Measurements from ENCODE around the gene ATXN1.

ATXN1 gene

DNA sequence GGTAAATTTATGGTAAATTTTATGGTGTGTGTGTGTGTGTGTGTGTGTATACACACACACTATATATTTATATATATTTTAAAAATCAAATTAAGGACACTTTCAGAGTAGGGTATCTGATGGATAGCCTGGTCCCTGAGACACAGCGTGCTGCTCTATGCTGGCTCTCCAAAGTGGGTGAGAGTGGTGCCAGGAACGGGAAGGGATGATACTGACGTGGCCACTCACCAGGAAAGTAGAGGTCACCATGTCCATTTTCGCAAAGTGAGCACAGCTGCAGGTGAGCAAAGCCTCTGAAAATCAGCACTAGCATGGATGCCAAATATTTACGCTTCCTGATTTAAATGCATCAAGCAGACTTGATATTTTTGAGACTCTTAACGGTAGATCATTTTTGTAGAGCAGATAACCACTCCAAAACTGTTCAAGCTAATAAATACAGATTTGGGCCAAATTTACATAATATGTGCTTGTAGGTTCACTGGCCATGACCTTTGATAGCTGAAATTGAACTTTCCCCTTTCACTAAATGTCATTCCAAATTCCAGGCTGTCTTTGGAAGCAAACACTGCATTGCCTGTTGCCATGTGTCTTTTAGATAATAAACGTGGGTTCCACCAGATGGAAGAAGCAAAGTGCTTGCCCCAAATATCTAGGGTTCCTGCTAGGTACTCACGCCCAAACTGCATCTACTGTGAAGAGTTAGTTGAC lies 116.6 kb downstream of the ATXN1 start:
- TF ChIP-seq CTBP1 (IDR thresholded peaks at IDR 0.05; ENCODE audit: borderline replicate concordance) (no peak), ARNT (IDR thresholded peaks at IDR 0.05) (no peak)
- ChIA-PET POLR2A (no interaction called here), CTCF (no interaction called here)
- no peak for DNase-seq (ENCODE audit: extremely low spot score)

DNA sequence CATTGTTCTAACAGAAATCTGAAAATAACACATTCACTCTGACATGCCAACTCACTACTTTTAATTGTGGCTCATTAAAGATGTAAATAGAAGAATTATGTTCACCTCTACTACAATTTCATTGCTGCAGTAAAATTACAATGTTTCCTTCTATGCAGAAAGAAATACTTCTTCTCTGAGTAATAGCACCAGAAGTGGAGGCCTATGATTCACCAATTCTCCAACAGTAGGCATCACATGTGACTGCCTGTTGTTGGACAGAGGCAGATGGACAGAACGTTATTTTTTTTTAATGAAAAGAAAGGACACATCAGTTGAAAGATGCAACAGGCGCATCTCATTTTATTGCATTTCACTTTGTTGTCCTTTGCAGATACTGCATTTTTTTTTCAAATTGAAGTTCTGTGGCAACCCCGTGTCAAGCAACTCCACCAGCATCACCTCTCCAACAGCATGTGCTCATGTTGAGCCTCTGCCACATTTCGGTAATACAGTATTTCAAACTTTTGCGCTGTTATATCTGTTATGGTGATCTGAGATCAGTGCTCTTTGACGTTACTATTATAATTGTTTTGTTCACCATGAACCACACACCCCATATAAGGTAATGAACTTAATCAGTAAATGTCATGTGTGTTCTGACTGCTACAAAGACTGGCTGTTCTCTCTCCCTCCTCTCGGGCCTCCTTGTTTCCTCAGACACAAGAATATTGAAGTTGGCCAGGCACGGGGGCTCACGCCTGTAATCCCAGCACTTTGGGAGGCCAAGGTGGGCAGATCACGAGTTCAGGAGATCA lies 121.4 kb downstream of the ATXN1 start:
- CTCF ChIA-PET, result no interaction called here
- no peak for TF ChIP-seq CTBP1 (IDR thresholded peaks at IDR 0.05; ENCODE audit: borderline replicate concordance)
- no peak for TF ChIP-seq FOXK2 (IDR thresholded peaks at IDR 0.05)
- no peak for TF ChIP-seq SUZ12 (IDR thresholded peaks at IDR 0.05)
- TF ChIP-seq ELF4 (IDR thresholded peaks at IDR 0.05), result no peak
- no peak for TF ChIP-seq L3MBTL2 (conservative IDR thresholded peaks at IDR 0.05)
- POLR2A ChIA-PET, result no interaction called here
- no peak for DNase-seq (ENCODE audit: extremely low spot score)

DNA sequence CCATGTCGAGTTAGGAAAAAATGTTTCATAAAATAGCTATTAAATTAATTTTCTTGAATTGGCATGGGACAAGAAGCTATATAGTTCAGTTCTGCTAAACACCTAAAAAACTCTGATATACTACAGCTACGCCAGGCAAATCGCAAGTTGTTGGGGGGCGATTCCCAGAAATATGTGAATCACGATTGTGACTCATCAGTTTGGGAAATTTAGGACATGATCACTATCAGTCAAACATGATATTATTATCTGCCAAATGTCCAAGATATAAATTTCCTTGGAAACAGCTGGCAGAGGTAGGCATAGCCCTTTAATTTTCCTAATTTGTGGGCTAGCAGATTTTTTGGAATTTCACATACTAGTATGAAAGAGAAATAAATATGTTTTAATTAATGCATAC lies 123.6 kb downstream of the ATXN1 start:
- DNase-seq (ENCODE audit: extremely low spot score), result no peak
- POLR2A ChIA-PET, result interaction anchor here (0.6 kb wide), 1 partner anchor 1068 kb away, joined by 3 read pairs; no protein-coding TSS in a partner anchor
- TF ChIP-seq FOXK2 (IDR thresholded peaks at IDR 0.05), result no peak
- TF ChIP-seq CTBP1 (IDR thresholded peaks at IDR 0.05; ENCODE audit: borderline replicate concordance), result no peak
- TF ChIP-seq SUZ12 (IDR thresholded peaks at IDR 0.05), result no peak
- TF ChIP-seq ELF4 (IDR thresholded peaks at IDR 0.05), result no peak
- TF ChIP-seq ZNF384 (IDR thresholded peaks at IDR 0.05), result no peak
- CTCF ChIA-PET, result interaction anchor here (1.3 kb wide), 1 partner anchor 126 kb away, joined by 5 read pairs; no protein-coding TSS in a partner anchor

DNA sequence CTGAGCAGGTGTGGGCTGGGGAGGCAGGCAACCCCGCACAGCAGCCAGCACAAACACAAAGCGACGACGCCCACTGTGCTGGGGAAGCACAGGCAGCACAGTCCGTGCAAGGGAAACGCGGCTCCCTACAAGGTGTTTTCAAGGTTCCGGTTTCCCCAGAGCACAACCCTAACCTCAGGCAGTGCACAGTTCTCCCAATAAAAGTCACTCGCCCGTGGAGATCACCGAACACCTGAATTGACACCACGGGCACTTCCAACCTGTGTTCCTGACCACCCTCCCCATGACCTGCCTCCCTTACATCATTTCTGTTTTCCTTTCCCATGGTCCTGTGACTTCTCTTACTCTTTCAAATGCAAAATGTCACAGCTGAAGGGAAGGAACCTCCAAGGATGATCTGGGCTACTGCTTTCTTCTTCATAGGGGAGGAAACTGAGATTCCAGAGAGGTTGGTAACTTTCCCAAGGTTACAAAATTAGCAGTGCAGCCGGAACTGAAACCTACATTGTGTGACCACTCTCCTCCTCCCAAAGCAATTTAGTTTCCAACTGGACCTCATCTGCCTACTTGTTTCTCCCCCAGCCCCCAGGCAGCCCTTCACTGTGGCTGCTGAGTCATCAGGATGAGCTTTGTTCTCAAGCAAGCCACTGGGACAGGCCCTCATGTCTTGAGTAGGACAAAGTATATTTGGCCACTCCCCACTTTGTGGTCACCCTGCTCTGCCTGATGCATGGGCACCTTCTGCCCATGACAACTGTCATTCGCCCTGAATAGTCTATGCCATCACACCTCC lies 125.3 kb downstream of the ATXN1 start:
- POLR2A ChIA-PET, result no interaction called here
- CTCF ChIA-PET, result interaction anchor here (0.5 to 1.5 kb wide), 2 partner anchors 125 to 304 kb away, joined by 3 to 4 read pairs; no protein-coding TSS in a partner anchor
- no peak for DNase-seq (ENCODE audit: extremely low spot score)
- no peak for TF ChIP-seq FOXM1 (IDR thresholded peaks at IDR 0.05; ENCODE audit: borderline replicate concordance)
- no peak for TF ChIP-seq TARDBP (IDR thresholded peaks at IDR 0.05)
- TF ChIP-seq, protein P1, sequence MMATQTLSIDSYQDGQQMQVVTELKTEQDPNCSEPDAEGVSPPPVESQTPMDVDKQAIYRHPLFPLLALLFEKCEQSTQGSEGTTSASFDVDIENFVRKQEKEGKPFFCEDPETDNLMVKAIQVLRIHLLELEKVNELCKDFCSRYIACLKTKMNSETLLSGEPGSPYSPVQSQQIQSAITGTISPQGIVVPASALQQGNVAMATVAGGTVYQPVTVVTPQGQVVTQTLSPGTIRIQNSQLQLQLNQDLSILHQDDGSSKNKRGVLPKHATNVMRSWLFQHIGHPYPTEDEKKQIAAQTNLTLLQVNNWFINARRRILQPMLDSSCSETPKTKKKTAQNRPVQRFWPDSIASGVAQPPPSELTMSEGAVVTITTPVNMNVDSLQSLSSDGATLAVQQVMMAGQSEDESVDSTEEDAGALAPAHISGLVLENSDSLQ (IDR thresholded peaks at IDR 0.05), result no peak
- no peak for TF ChIP-seq CTBP1 (IDR thresholded peaks at IDR 0.05; ENCODE audit: borderline replicate concordance)
- no peak for TF ChIP-seq ARNT (IDR thresholded peaks at IDR 0.05)
- TF ChIP-seq SUZ12 (IDR thresholded peaks at IDR 0.05), result no peak
- TF ChIP-seq FOXA1 (IDR thresholded peaks at IDR 0.05), result no peak
- no peak for TF ChIP-seq ZNF384 (IDR thresholded peaks at IDR 0.05)
- no peak for TF ChIP-seq SP1 (IDR thresholded peaks at IDR 0.05)
- no peak for TF ChIP-seq LEF1 (IDR thresholded peaks at IDR 0.05; ENCODE audit: borderline replicate concordance)
- no peak for TF ChIP-seq FOXK2 (IDR thresholded peaks at IDR 0.05)
- TF ChIP-seq ELF4 (IDR thresholded peaks at IDR 0.05), result no peak
- TF ChIP-seq BHLHE40 (IDR thresholded peaks at IDR 0.05; ENCODE audit: borderline replicate concordance), result no peak
- TF ChIP-seq L3MBTL2 (conservative IDR thresholded peaks at IDR 0.05), result no peak

DNA sequence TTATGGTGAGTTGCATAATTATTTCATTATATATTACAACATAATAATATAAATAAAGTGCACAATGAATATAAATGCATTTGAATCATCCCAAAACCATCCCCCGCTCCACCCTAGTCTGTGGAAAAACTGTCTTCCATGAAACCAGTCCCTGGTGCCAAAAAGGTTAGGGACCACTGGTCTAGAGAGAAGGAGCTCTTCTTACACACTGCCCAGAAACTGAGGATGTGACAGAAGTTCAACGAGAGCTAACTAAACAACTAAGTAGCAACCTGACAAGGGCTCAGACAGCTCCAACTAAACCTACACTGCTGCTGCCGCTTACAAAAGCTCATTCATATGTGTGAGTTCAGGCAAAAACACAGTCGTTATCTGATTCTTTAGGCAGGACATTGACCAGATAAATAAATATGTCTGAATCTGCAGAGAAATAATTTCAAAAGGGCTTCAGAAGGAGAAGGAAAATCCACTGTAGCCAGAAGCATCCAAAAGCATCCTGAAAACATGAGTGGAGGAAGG lies 125.9 kb downstream of the ATXN1 start:
- no peak for TF ChIP-seq FOXA1 (IDR thresholded peaks at IDR 0.05)
- no peak for TF ChIP-seq ZNF384 (IDR thresholded peaks at IDR 0.05)
- TF ChIP-seq FOXM1 (IDR thresholded peaks at IDR 0.05; ENCODE audit: borderline replicate concordance), result no peak
- no peak for TF ChIP-seq ELF4 (IDR thresholded peaks at IDR 0.05)
- CTCF ChIA-PET, result interaction anchor here (0.5 to 1.5 kb wide), 2 partner anchors 124 to 304 kb away, joined by 3 to 4 read pairs; no protein-coding TSS in a partner anchor
- POLR2A ChIA-PET, result no interaction called here
- no peak for DNase-seq (ENCODE audit: extremely low spot score)

DNA sequence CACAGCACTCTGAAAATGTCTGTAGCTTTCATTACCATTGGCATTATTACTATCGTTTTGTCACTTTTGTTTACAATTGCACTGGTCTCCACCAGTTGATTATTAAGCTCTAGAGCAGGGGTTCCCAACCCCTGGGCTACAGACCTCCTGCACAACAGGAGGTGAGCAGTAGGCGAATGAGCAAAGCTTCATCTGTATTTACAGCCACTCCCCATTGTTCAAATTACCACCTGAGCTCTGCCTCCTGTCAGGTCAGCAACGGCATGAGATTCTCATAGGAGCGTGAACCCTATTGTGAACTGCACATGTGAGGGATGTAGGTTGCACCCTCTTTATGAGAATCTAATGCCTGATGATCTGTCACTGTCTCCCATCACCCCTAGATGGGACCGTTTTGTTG lies 126.4 kb downstream of the ATXN1 start:
- DNase-seq (ENCODE audit: extremely low spot score), result no peak
- ChIA-PET CTCF (interaction anchor here (0.6 to 1.5 kb wide), 2 partner anchors 124 to 357 kb away, joined by 3 to 4 read pairs; no protein-coding TSS in a partner anchor), POLR2A (no interaction called here)
- TF ChIP-seq BHLHE40 (IDR thresholded peaks at IDR 0.05; ENCODE audit: borderline replicate concordance) (no peak), L3MBTL2 (conservative IDR thresholded peaks at IDR 0.05) (no peak), HDGF (IDR thresholded peaks at IDR 0.05; ENCODE audit: borderline replicate concordance) (no peak), FOXK2 (IDR thresholded peaks at IDR 0.05) (no peak), CTBP1 (IDR thresholded peaks at IDR 0.05; ENCODE audit: borderline replicate concordance) (no peak), FOXA1 (IDR thresholded peaks at IDR 0.05) (no peak), NFRKB (IDR thresholded peaks at IDR 0.05) (no peak), ZNF384 (IDR thresholded peaks at IDR 0.05) (no peak), LEF1 (IDR thresholded peaks at IDR 0.05; ENCODE audit: borderline replicate concordance) (no peak), ARNT (IDR thresholded peaks at IDR 0.05) (no peak), SP1 (IDR thresholded peaks at IDR 0.05) (no peak), FOXM1 (IDR thresholded peaks at IDR 0.05; ENCODE audit: borderline replicate concordance) (no peak)

DNA sequence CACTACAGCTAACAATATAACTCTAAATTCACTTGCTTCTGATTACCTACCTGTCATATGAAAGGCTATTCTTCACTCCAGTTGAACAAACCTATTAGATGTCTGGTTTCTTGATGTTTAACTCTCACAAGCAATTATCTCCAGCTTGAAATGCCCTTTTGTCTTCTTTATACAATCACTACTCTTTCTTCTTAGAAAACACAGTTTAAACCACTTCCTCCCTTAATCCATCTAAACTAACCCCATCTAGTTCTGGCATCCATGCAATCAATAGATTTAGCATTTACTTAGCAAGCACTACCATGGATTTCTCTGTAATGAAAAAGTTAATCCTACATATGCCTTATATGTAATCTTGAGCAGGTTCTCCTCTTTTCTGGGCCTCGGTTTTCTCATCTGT lies 127.3 kb downstream of the ATXN1 start:
- POLR2A ChIA-PET, result no interaction called here
- no peak for DNase-seq (ENCODE audit: extremely low spot score)
- TF ChIP-seq, protein P1 (IDR thresholded peaks at IDR 0.05), result no peak
- TF ChIP-seq ARNT (IDR thresholded peaks at IDR 0.05) (no peak), BHLHE40 (IDR thresholded peaks at IDR 0.05; ENCODE audit: borderline replicate concordance) (no peak), LEF1 (IDR thresholded peaks at IDR 0.05; ENCODE audit: borderline replicate concordance) (no peak), ELF4 (IDR thresholded peaks at IDR 0.05) (no peak), TARDBP (IDR thresholded peaks at IDR 0.05) (no peak), FOXK2 (IDR thresholded peaks at IDR 0.05) (no peak), ZNF384 (IDR thresholded peaks at IDR 0.05) (no peak), FOXM1 (IDR thresholded peaks at IDR 0.05; ENCODE audit: borderline replicate concordance) (no peak), NFRKB (IDR thresholded peaks at IDR 0.05) (no peak), CTBP1 (IDR thresholded peaks at IDR 0.05; ENCODE audit: borderline replicate concordance) (no peak)
- CTCF ChIA-PET, result no interaction called here

Measured in HEK293T (cell line).